Smooth muscle cell (in vitro differentiated cells): Measurements from ENCODE around the gene ZNF169. TPM values are rescaled to one million over a fixed set of nuclear protein-coding genes. Genes with fewer than 3 reads are reported as not detected.
"Not testable (repeated sequence)": the region's sequence is repeated elsewhere in the genome, so short reads cannot be mapped to it uniquely, and the experiment has no call there.

Experiments used
- DNase-seq: peaks from one replicate; lab custom pipeline; 2025; ENCODE audit not compliant: unreplicated experiment; lab: John Stamatoyannopoulos, UW
- H2AFZ ChIP-seq: fragments of 200-600 bp; sonication (generic); 2 replicates; pipeline ENCODE4 v1.6.0; 2016; ENCODE audit warnings: antibody characterized with exemption, low read depth, mild to moderate bottlenecking
- H3F3A ChIP-seq: fragments of 200-600 bp; sonication (generic); 2 replicates; pipeline ENCODE4 v1.6.0; 2017; ENCODE audit warnings: antibody characterized with exemption, low read depth
- H3K27ac ChIP-seq: fragments of 200-600 bp; sonication (generic); 2 replicates; pipeline ENCODE4 v1.5.1; 2016; ENCODE audit warnings: low read depth, mild to moderate bottlenecking
- H3K27me3 ChIP-seq: fragments of 200-600 bp; sonication (generic); 2 replicates; pipeline ENCODE4 v1.6.1; 2016; ENCODE audit warnings: low read depth, mild to moderate bottlenecking
- H3K36me3 ChIP-seq: fragments of 200-600 bp; sonication (generic); 2 replicates; pipeline ENCODE4 v1.5.1; 2016; ENCODE audit warnings: low read depth
- H3K4me1 ChIP-seq: fragments of 200-600 bp; sonication (generic); 2 replicates; pipeline ENCODE4 v1.5.1; 2016; ENCODE audit warnings: low read depth
- H3K4me2 ChIP-seq: fragments of 200-600 bp; sonication (generic); 2 replicates; pipeline ENCODE4 v1.6.0; 2016; ENCODE audit warnings: mild to moderate bottlenecking
- H3K4me3 ChIP-seq: fragments of 200-600 bp; sonication (generic); 2 replicates; pipeline ENCODE4 v1.5.1; 2016; ENCODE audit warnings: mild to moderate bottlenecking
- H3K79me2 ChIP-seq: fragments of 200-600 bp; sonication (generic); 2 replicates; pipeline ENCODE4 v1.6.0; 2016; ENCODE audit warnings: low read depth, mild to moderate bottlenecking
- H3K9ac ChIP-seq: fragments of 200-600 bp; sonication (generic); 2 replicates; pipeline ENCODE4 v1.6.0; 2016; ENCODE audit warnings: low read depth
- H3K9me3 ChIP-seq: fragments of 200-600 bp; sonication (generic); replicated peaks from 2 replicates; pipeline ENCODE4 v1.5.1; 2016; ENCODE audit warnings: low read depth
- H4K20me1 ChIP-seq: fragments of 200-600 bp; sonication (generic); 2 replicates; pipeline ENCODE4 v1.6.0; 2016; ENCODE audit warnings: low read depth
- WGBS: methylation state at CpG from one replicate; pipeline ENCODE4 v1.1.7; 2016; ENCODE audit warnings: low lambda C conversion rate; 5-methylcytosine and 5-hydroxymethylcytosine counted together
- polyA plus RNA-seq: library from polyadenylated mRNA; unstranded; fragments of >200 nt; fragmentation: Nextera tagmentation; extraction: Ambion mirVana; gene quantifications from 2 replicates; pipeline ENCODE4 v1.2.1, GENCODE V29; 2016
- total RNA-seq: library from RNA; depleted of rRNA; stranded (reverse); fragments of >200 nt; gene quantifications from 2 replicates; pipeline ENCODE4 v1.2.3, GENCODE V29; 2014

The ZNF169 gene
- total and polyA plus RNA-seq, 2 experiments from 2014 or later: 0.45 to 2.1 TPM

DNA sequence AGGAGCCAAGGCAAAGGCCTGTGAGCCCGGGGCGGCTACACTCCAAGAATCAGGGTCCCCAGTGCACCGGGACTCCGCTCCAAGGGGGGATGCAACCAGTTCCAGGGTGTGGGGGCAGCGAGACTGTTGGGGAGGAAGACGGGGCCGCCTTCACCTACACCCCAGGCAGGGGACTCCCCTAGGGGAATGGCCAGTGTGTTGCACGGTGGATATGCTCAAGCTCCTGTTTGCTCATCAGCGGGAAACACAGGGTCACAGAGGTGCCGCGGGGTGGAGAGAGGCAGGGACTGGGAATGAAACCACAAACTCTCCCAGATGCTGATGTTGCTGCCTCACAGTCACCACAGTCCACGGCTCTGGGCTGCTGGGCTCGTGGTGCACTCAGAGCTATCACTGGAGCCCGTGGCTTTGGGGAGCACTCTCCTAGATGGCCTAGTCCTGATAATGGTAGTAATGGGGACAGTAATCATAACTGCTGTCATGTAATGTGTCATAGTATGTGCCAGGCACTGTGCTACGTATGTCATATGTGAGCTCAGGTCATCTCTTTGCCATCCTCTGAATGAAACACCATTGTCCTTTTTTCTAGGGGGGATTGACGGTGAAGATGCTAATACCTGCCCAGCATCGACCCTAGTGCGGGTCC, 64.2 kb downstream of the ZNF169 start:
- not testable (repeated sequence) for H3K4me2 ChIP-seq, H2AFZ ChIP-seq, H3K27ac ChIP-seq, DNase-seq, H3K9ac ChIP-seq, H3K4me1 ChIP-seq, H3K36me3 ChIP-seq, H4K20me1 ChIP-seq, H3F3A ChIP-seq, H3K9me3 ChIP-seq, H3K79me2 ChIP-seq, H3K27me3 ChIP-seq, H3K4me3 ChIP-seq
- WGBS: 90% methylated on average over 14 of the region's 18 CpGs

DNA sequence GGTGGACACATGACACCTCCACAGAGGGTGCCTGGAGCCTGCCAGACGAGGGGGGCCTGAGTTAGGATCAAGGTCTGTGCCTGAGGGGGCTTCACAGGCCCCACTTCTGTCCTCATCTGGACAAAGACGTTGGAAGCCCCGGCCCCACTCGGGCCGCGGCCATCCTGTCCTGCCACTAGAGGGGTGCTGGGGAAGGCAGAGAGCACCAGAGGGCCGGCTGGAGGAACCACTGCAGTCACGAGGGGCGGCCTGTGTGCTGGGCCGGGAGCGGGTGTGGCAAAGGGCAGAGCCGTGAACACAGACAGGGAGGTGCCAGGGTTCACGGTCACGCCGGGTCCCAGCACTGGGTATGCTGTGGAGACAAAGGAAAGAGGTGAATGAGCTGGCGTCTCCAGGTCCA, 66.5 kb downstream of the ZNF169 start:
- H3K9me3 ChIP-seq, H3K79me2 ChIP-seq, H2AFZ ChIP-seq, H3K27ac ChIP-seq, H4K20me1 ChIP-seq, H3K9ac ChIP-seq, H3K4me1 ChIP-seq, DNase-seq, H3K4me3 ChIP-seq, H3K27me3 ChIP-seq, H3K4me2 ChIP-seq, H3K36me3 ChIP-seq, H3F3A ChIP-seq: not testable (repeated sequence)
- WGBS: 83% methylated on average over 16 of the region's 16 CpGs

DNA sequence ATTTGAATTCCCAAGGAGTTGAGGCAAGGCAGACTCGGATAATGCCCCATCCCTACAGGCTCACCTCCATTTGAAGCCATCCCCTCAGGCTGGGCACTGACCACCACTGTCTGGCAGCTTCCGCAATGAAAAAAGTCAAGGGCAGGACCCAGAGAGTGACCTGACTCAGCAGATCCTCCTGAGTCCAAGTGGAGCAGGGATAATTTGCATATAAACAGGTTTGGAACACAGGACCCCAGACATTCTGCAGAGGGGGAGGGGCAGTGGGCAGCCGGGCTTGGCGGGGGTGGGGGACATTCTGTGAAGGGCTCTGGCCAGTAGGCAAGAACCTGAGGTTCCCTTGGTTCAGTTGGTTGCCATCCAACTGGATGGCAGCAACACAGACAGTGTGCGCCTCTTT, 69.4 kb downstream of the ZNF169 start, which contains the start of gene NUTM2F:
NUTM2F (minus strand) TSS at position 101 of the 400 bp plus-strand sequence; CDS start at position 80, 21 bp downstream.
- not testable (repeated sequence) for H3F3A ChIP-seq, H3K4me3 ChIP-seq, H2AFZ ChIP-seq, H3K79me2 ChIP-seq, H3K4me2 ChIP-seq, DNase-seq, H3K9ac ChIP-seq, H3K4me1 ChIP-seq, H4K20me1 ChIP-seq, H3K9me3 ChIP-seq, H3K27ac ChIP-seq, H3K36me3 ChIP-seq, H3K27me3 ChIP-seq
- WGBS: 90% methylated on average over 2 of the region's 5 CpGs

DNA sequence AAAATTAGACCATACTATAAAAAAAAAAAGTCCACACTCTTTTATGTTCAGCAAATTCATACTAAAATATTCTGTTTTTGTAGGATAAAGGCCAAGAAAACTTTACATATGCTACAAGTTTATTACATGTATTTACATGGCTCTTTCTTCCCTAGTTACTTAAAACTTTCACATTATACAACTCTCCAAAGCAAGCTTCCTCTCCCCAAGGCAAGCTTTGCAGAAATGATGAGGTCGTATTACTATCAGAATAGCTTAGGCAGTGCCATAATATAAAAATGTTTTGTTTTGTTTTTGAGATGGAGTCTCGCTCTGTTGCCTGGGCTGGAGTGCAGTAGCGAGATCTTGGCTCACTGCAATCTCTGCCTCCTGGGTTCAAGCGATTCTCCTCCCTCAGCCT, 77.3 kb downstream of the ZNF169 start:
- not testable (repeated sequence) for H3K4me1 ChIP-seq, H4K20me1 ChIP-seq, H3F3A ChIP-seq, H3K27ac ChIP-seq, DNase-seq, H3K27me3 ChIP-seq, H3K4me2 ChIP-seq, H3K36me3 ChIP-seq, H2AFZ ChIP-seq, H3K4me3 ChIP-seq, H3K9me3 ChIP-seq, H3K9ac ChIP-seq, H3K79me2 ChIP-seq
- WGBS: 99% methylated on average over 4 of the region's 4 CpGs

DNA sequence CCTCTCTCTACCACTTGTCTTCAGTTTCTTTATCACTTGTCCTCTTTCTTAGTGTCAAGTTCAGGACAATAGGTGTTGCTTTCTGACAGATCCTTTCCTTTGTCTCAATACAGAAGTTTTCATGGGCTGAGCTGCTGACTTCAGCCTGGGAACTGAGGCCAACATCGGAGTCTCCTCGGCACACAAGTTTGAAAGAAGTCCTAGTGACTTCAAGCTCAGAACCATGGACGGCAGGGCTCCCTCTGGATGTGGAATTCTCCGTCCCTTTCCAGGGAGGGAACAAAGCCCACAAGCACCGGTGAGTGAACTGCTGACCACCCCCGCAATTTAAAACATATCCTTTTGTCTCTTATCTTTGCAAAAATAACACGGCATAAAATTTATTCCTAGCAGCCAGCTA, 79.6 kb downstream of the ZNF169 start:
- not testable (repeated sequence) for H2AFZ ChIP-seq, H3K9ac ChIP-seq, H3K27me3 ChIP-seq, H3F3A ChIP-seq, H3K79me2 ChIP-seq, H3K4me3 ChIP-seq, H3K27ac ChIP-seq, H3K4me1 ChIP-seq, H3K36me3 ChIP-seq, DNase-seq, H3K9me3 ChIP-seq, H4K20me1 ChIP-seq, H3K4me2 ChIP-seq
- 69% methylated on average over 7 of the region's 7 CpGs for WGBS

DNA sequence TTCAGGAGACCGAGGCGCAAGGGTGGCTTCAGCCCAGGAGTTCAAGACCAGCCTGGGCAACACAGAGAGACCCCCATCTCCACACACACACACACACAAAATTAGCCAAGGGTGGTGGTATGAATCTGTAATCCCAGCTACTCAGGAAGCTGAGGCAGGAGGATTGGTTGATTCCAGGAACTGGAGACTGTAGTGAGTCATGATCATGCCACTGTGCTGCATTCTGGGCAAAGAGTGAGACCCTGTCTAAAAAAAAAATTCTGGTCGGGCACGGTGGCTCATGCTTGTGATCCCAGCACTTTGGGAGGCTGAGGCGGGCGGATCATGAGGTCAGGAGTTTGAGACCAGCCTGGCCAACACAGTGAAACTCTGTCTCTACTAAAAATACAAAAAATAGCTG, 80.6 kb downstream of the ZNF169 start:
- H3K4me3 ChIP-seq, H3K79me2 ChIP-seq, H3K4me2 ChIP-seq, H3K9me3 ChIP-seq, H3K27ac ChIP-seq, H3K36me3 ChIP-seq, H3K27me3 ChIP-seq, H4K20me1 ChIP-seq, H3K4me1 ChIP-seq, H2AFZ ChIP-seq, H3F3A ChIP-seq, DNase-seq, H3K9ac ChIP-seq: not testable (repeated sequence)
- WGBS: 91% methylated on average over 6 of the region's 6 CpGs

DNA sequence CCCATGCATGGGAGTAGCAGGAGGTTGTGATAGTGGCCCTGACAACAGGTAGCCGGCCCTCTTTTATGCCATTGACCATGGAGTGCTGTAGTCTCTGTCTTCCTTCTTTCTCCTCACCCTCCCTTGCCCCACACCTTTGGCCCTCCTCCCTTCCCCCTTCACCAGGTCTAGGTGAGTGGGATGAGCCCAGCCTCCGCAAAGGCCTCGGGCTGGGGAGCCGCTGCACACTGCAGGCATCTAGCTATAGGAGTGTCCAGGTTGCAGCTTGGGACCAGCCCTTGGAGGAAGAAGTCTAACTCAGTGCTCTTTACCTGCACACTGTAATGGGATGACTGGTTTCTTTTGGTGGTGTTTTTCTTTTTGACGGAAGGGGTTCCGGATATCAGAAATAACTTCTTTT, 81.7 kb downstream of the ZNF169 start:
- 95% methylated on average over 5 of the region's 6 CpGs for WGBS
- not testable (repeated sequence) for H3K4me3 ChIP-seq

DNA sequence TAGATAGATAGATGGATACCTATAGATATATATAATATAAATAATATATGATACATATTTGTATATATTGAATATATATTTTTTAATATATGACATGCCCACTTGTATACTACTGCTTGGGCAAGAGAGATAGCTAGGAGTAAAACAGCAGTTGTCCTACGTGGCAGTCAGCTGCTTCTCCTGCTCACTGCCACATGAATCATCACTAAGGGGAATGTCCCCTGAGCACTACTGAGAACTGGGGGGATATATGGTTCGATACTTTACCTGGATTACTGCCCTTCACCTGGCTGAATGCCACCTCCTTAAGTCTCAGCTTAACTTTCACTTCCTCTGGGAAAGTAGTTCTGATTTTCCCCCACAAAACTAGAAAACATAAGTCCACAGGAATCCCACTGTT, 82.6 kb downstream of the ZNF169 start:
- H3K4me2 ChIP-seq, H3K9me3 ChIP-seq, DNase-seq, H3K9ac ChIP-seq, H3K27me3 ChIP-seq, H4K20me1 ChIP-seq, H3K36me3 ChIP-seq, H3F3A ChIP-seq, H3K4me3 ChIP-seq, H2AFZ ChIP-seq, H3K79me2 ChIP-seq, H3K4me1 ChIP-seq, H3K27ac ChIP-seq: not testable (repeated sequence)
- WGBS: 53% methylated on average over 2 of the region's 2 CpGs

More for the DNA sequence above, 81.7 kb downstream of the ZNF169 start:
- not testable (repeated sequence) for H3K4me1 ChIP-seq, H3F3A ChIP-seq, H3K27me3 ChIP-seq, H3K4me2 ChIP-seq, H2AFZ ChIP-seq, H3K27ac ChIP-seq, H3K9ac ChIP-seq, H3K36me3 ChIP-seq, H3K9me3 ChIP-seq, DNase-seq, H3K79me2 ChIP-seq, H4K20me1 ChIP-seq

DNA sequence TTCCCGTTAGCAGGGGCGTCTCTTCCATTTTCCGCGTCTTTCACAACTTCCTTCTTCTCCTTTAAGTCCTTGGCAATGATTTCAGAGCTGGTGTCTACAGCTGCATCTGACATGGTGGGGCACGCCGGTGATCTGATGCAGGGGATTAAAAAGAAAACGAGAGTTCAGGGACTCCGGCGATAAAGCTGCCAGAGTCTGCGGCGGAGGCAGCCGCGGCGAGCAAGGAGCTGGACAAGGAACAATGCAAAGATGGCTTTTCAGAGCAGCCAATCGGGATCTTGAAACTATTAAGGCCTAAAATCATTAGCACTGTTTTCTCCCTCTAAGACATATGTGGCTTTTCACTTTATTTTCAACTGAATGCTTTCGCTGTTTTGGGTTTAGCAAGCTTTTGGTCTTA, 88.4 kb downstream of the ZNF169 start:
- H3K36me3 ChIP-seq, DNase-seq: not testable (repeated sequence)
- WGBS: 90% methylated on average over 16 of the region's 16 CpGs

More for the DNA sequence above, 88.4 kb downstream of the ZNF169 start:
- H3K9me3 ChIP-seq, H3K27ac ChIP-seq, H3K4me2 ChIP-seq, H3K4me3 ChIP-seq, H2AFZ ChIP-seq, H3F3A ChIP-seq, H3K27me3 ChIP-seq, H3K79me2 ChIP-seq, H3K9ac ChIP-seq, H4K20me1 ChIP-seq, H3K4me1 ChIP-seq: not testable (repeated sequence)
